GM19328 (cell line): Measurements from ENCODE around the gene MGAT4D.
"Not testable (repeated sequence)": the region's sequence is repeated elsewhere in the genome, so short reads cannot be mapped to it uniquely, and the experiment has no call there.

ENCODE experiments used
- ATAC-seq: cut with Tn5 transposase; IDR thresholded peaks from one replicate; pipeline ENCODE4 v1.9.1; 2021; ENCODE audit warnings: mild to moderate bottlenecking, moderate library complexity; ENCODE audit not compliant: unreplicated experiment

MGAT4D gene

GRCh38 chr4:140497747-140498636 lies at the start of gene MGAT4D:
Gene MGAT4D (minus strand): TSS chr4:140498293. CDS start chr4:140498222, 71 bp downstream.
- ATAC-seq: no peak

- no peak for ATAC-seq
These were observed 35.9 kb upstream of the MGAT4D start for GRCh38 chr4:140533951-140534480.

GRCh38 chr4:140529434-140529833 lies 31.3 kb upstream of the MGAT4D start:
- no peak for ATAC-seq

GRCh38 chr4:140523857-140524742 lies 26.0 kb upstream of the MGAT4D start, which contains the start of gene ELMOD2:
Gene ELMOD2 (plus strand): TSS chr4:140524168. CDS start chr4:140525429, 1,261 bp downstream.
- ATAC-seq: peak; percentile 100

GRCh38 chr4:140523370-140523856 lies 25.3 kb upstream of the MGAT4D start:
- peak; percentile 5 for ATAC-seq

- ATAC-seq: no peak
These were observed 17.3 kb upstream of the MGAT4D start for GRCh38 chr4:140515423-140515822.

- ATAC-seq: not testable (repeated sequence)
These were observed 15.7 kb upstream of the MGAT4D start for GRCh38 chr4:140513765-140514164.

GRCh38 chr4:140504261-140504660 lies 6.2 kb upstream of the MGAT4D start:
- no peak for ATAC-seq

- ATAC-seq: no peak
These were observed 1.3 kb upstream of the MGAT4D start for GRCh38 chr4:140499391-140499790.

- ATAC-seq: no peak
These were observed 717 bp downstream of the MGAT4D start for GRCh38 chr4:140497405-140497746.

- ATAC-seq: no peak
These were observed 12.2 kb downstream of the MGAT4D start for GRCh38 chr4:140485939-140486338.

- ATAC-seq: no peak
These were observed 14.6 kb downstream of the MGAT4D start for GRCh38 chr4:140483445-140483844.

- ATAC-seq: no peak
These were observed 25.9 kb downstream of the MGAT4D start for GRCh38 chr4:140472156-140472555.

GRCh38 chr4:140469791-140470733 lies 28.0 kb downstream of the MGAT4D start:
- no peak for ATAC-seq

- no peak for ATAC-seq
These were observed 31.9 kb downstream of the MGAT4D start for GRCh38 chr4:140466146-140466545.

GRCh38 chr4:140463614-140464013 lies 34.5 kb downstream of the MGAT4D start:
- ATAC-seq: no peak

GRCh38 chr4:140463182-140463581 lies 34.9 kb downstream of the MGAT4D start:
- ATAC-seq: no peak

GRCh38 chr4:140450352-140450751 lies 47.7 kb downstream of the MGAT4D start:
- ATAC-seq: no peak

GRCh38 chr4:140448830-140449229 lies 49.3 kb downstream of the MGAT4D start:
- no peak for ATAC-seq

GRCh38 chr4:140448162-140448561 lies 49.9 kb downstream of the MGAT4D start:
- no peak for ATAC-seq
